H1 (cell line): Measurements from ENCODE around the gene VAV2. TPM values are rescaled to one million over a fixed set of nuclear protein-coding genes. Genes with fewer than 3 reads are reported as not detected.

Experiments used
- CTCF ChIA-PET: fragments of 300-600 bp; sonication (Branson Sonifier 250); formaldehyde crosslinking; loops from one replicate; lab custom pipeline; 2021; ENCODE audit not compliant: partially characterized antibody; lab: Charles Lee
- POLR2A ChIA-PET: fragments of 300-600 bp; sonication (Branson Sonifier 250); formaldehyde crosslinking; loops from one replicate; lab custom pipeline; 2021; ENCODE audit warnings: inconsistent platforms; ENCODE audit not compliant: partially characterized antibody; lab: Charles Lee
- DNase-seq, 2 experiments: peaks; one replicate each; pipeline versions ENCODE4 v3.0.0 to v3.0.0-alpha.2; 2010 to 2022; ENCODE audit warnings: low spot score in 2 of 2, low read depth in 1 of 2, mixed read lengths in 1 of 2
- FAIRE-seq: peaks from 2 replicates; lab custom pipeline; 2011; peaks lifted over from hg19 to GRCh38; lab: Jason Lieb, UNC
- H2AFZ ChIP-seq: 2 replicates; pipeline ENCODE4 v1.8.1; 2012; ENCODE audit warnings: low read length, inconsistent platforms
- H2AK5ac ChIP-seq: 2 replicates; pipeline ENCODE4 v1.6.1; 2013; ENCODE audit warnings: low read depth, low read length
- H2BK120ac ChIP-seq: replicated peaks from 2 replicates; pipeline ENCODE3; 2013; ENCODE audit warnings: low read depth, low read length, inconsistent platforms
- H2BK12ac ChIP-seq: 2 replicates; pipeline ENCODE4 v1.6.1; 2013; ENCODE audit warnings: low read depth, low read length
- H2BK15ac ChIP-seq: 2 replicates; pipeline ENCODE4 v1.6.1; 2013; ENCODE audit warnings: low read length
- H2BK20ac ChIP-seq: 2 replicates; pipeline ENCODE4 v1.6.1; 2013; ENCODE audit warnings: low read length
- H2BK5ac ChIP-seq: 2 replicates; pipeline ENCODE4 v1.6.1; 2013; ENCODE audit warnings: low read depth, low read length
- H3K14ac ChIP-seq: 2 replicates; pipeline ENCODE4 v1.6.1; 2013; ENCODE audit warnings: inconsistent platforms; ENCODE audit not compliant: insufficient read length
- H3K18ac ChIP-seq: 2 replicates; pipeline ENCODE4 v1.6.1; 2013; ENCODE audit warnings: low read length; ENCODE audit errors: extremely low read depth
- H3K23ac ChIP-seq: 2 replicates; pipeline ENCODE4 v1.6.1; 2013; ENCODE audit warnings: inconsistent platforms; ENCODE audit not compliant: insufficient read length
- H3K23me2 ChIP-seq: 2 replicates; pipeline ENCODE4 v1.6.1; 2013; ENCODE audit warnings: low read depth, low read length
- H3K27ac ChIP-seq: 2 replicates; pipeline ENCODE4 v1.6.1; 2011; ENCODE audit warnings: low read depth, low read length, inconsistent platforms
- H3K27me3 ChIP-seq, 4 experiments: replicated peaks in 1 of 4; 1 replicate in 1 of 4; 2 replicates in 3 of 4; pipeline versions ENCODE4 v1.6.1 to v1.8.1; 2011 to 2013; ENCODE audit warnings: low read length in 3 of 4, mild to moderate bottlenecking in 3 of 4, inconsistent platforms in 2 of 4, mixed read lengths in 2 of 4, moderate library complexity in 1 of 4; ENCODE audit not compliant: control insufficient read depth in 3 of 4, insufficient read depth in 3 of 4; ENCODE audit errors: extremely low read depth in 1 of 4
- H3K36me3 ChIP-seq, 4 experiments: 2 replicates each; pipeline versions ENCODE4 v1.6.1 to v1.8.1; 2011 to 2013; ENCODE audit warnings: mild to moderate bottlenecking in 4 of 4, low read length in 3 of 4, moderate library complexity in 2 of 4, control low read depth in 1 of 4, inconsistent platforms in 1 of 4; ENCODE audit not compliant: insufficient read depth in 4 of 4, control insufficient read depth in 2 of 4
- H3K4ac ChIP-seq: replicated peaks from 2 replicates; pipeline ENCODE3; 2013; ENCODE audit warnings: low read length, low read depth, mixed read lengths, inconsistent platforms; ENCODE audit not compliant: insufficient read length
- H3K4me1 ChIP-seq, 4 experiments: replicated peaks in 1 of 4; 1 replicate in 1 of 4; 2 replicates in 3 of 4; pipeline versions ENCODE4 v1.6.1 to v1.8.1; 2011 to 2013; ENCODE audit warnings: low read length in 3 of 4, inconsistent platforms in 2 of 4, mixed read lengths in 1 of 4; ENCODE audit not compliant: insufficient read depth in 4 of 4, control insufficient read depth in 3 of 4
- H3K4me2 ChIP-seq, 2 experiments: 2 replicates each; pipeline versions ENCODE4 v1.6.1 to v1.8.1; 2011 to 2013; ENCODE audit warnings: low read depth in 2 of 2, low read length in 2 of 2, control low read depth in 1 of 2, inconsistent platforms in 1 of 2, mild to moderate bottlenecking in 1 of 2; ENCODE audit not compliant: insufficient read depth in 1 of 2
- H3K4me3 ChIP-seq, 4 experiments: fragments of 200-600, 300-600 bp in 1 of 4; sonication (generic), shearing (Covaris generic), sonication (Bioruptor Twin) in 1 of 4; 2 replicates each; pipeline versions ENCODE4 v1.5.1 to v1.8.1; 2011 to 2016; ENCODE audit warnings: low read length in 4 of 4, low read depth in 3 of 4, control low read depth in 2 of 4, inconsistent platforms in 2 of 4, mild to moderate bottlenecking in 2 of 4, mixed read lengths in 1 of 4, moderate library complexity in 1 of 4; ENCODE audit not compliant: insufficient read depth in 2 of 4; ENCODE audit errors: extremely low read depth in 1 of 4
- H3K56ac ChIP-seq: replicated peaks from 2 replicates; pipeline ENCODE3; 2013; ENCODE audit warnings: low read depth, mild to moderate bottlenecking, mixed read lengths, low read length, inconsistent platforms; ENCODE audit not compliant: insufficient read length
- H3K79me1 ChIP-seq: 2 replicates; pipeline ENCODE4 v1.6.1; 2013; ENCODE audit warnings: low read depth, low read length, control low read depth
- H3K79me2 ChIP-seq, 2 experiments: 2 replicates each; pipeline versions ENCODE4 v1.6.1 to v1.8.1; 2012 to 2013; ENCODE audit warnings: low read length in 2 of 2, mild to moderate bottlenecking in 2 of 2, inconsistent platforms in 1 of 2; ENCODE audit not compliant: insufficient read depth in 2 of 2, control insufficient read depth in 1 of 2
- H3K9ac ChIP-seq, 4 experiments: replicated peaks in 1 of 4; 1 replicate in 1 of 4; 2 replicates in 3 of 4; pipeline versions ENCODE4 v1.6.1 to v1.8.1; 2011 to 2013; ENCODE audit warnings: low read depth in 3 of 4, low read length in 3 of 4, control low read depth in 2 of 4, mild to moderate bottlenecking in 2 of 4, moderate library complexity in 2 of 4, inconsistent platforms in 1 of 4; ENCODE audit errors: extremely low read depth in 1 of 4
- H3K9me3 ChIP-seq, 2 experiments: 2 replicates each; pipeline versions ENCODE4 v1.6.1 to v1.8.1; 2012 to 2013; ENCODE audit warnings: mild to moderate bottlenecking in 2 of 2, moderate library complexity in 2 of 2, control low read depth in 1 of 2, inconsistent platforms in 1 of 2, low read depth in 1 of 2, low read length in 1 of 2, mixed read lengths in 1 of 2; ENCODE audit not compliant: insufficient read depth in 2 of 2
- H4K20me1 ChIP-seq, 2 experiments: replicated peaks in 1 of 2; 2 replicates each; pipeline versions ENCODE3 to v1.8.1; 2011 to 2013; ENCODE audit warnings: inconsistent platforms in 2 of 2, low read length in 2 of 2, mild to moderate bottlenecking in 1 of 2; ENCODE audit not compliant: insufficient read depth in 2 of 2, control insufficient read depth in 1 of 2
- H4K5ac ChIP-seq: 2 replicates; pipeline ENCODE4 v1.6.1; 2013; ENCODE audit warnings: low read length, low read depth, mixed read lengths, inconsistent platforms; ENCODE audit not compliant: insufficient read length
- H4K8ac ChIP-seq: 2 replicates; pipeline ENCODE4 v1.8.0; 2013; ENCODE audit warnings: mild to moderate bottlenecking, moderate library complexity, low read length, inconsistent platforms; ENCODE audit not compliant: insufficient read depth; ENCODE audit errors: extremely low read depth
- H4K91ac ChIP-seq: replicated peaks from 2 replicates; pipeline ENCODE3; 2013; ENCODE audit warnings: low read length, mixed read lengths, inconsistent platforms; ENCODE audit not compliant: insufficient read length
- BRCA1 ChIP-seq: IDR thresholded peaks from 2 replicates; pipeline ENCODE4 v1.6.1; 2012; ENCODE audit warnings: low read depth, low read length, improper control_type of control experiment
- CEBPB ChIP-seq: IDR thresholded peaks from 2 replicates; pipeline ENCODE4 v1.6.1; 2012; ENCODE audit warnings: low read depth, low read length
- CHD2 ChIP-seq: IDR thresholded peaks from 2 replicates; pipeline ENCODE4 v1.6.1; 2012; ENCODE audit warnings: low read length, improper control_type of control experiment
- CREB1 ChIP-seq: IDR thresholded peaks from 2 replicates; pipeline ENCODE4 v1.6.1; 2012; ENCODE audit warnings: inconsistent platforms
- EZH2 ChIP-seq: fragments of 200-600 bp; sonication (generic); IDR thresholded peaks from 2 replicates; pipeline ENCODE4 v1.7.1; 2012; ENCODE audit warnings: low read depth, mild to moderate bottlenecking, moderate library complexity, low read length, inconsistent platforms; ENCODE audit not compliant: severe bottlenecking
- KDM5A ChIP-seq: fragments of 200-600 bp; IDR thresholded peaks from 2 replicates; pipeline ENCODE4 v1.7.1; 2012; ENCODE audit warnings: mild to moderate bottlenecking, low read length, inconsistent platforms, mixed read lengths
- NANOG ChIP-seq: IDR thresholded peaks from 2 replicates; pipeline ENCODE4 v1.6.1; 2011; ENCODE audit warnings: low read length, low read depth, mild to moderate bottlenecking, inconsistent platforms; ENCODE audit not compliant: insufficient read depth, poor library complexity, severe bottlenecking
- POLR2AphosphoS5 ChIP-seq: IDR thresholded peaks from 2 replicates; pipeline ENCODE4 v1.6.1; 2011; ENCODE audit warnings: low read depth, low read length
- RAD21 ChIP-seq, 2 experiments: IDR thresholded peaks in 1 of 2; conservative IDR thresholded peaks in 1 of 2; 2 replicates each; pipeline ENCODE4 v1.6.1; 2011; ENCODE audit warnings: low read depth in 2 of 2, low read length in 2 of 2, improper control_type of control experiment in 1 of 2, inconsistent platforms in 1 of 2, mild to moderate bottlenecking in 1 of 2, moderate library complexity in 1 of 2
- SP2 ChIP-seq: IDR thresholded peaks from 2 replicates; pipeline ENCODE4 v1.6.1; 2012; ENCODE audit warnings: mild to moderate bottlenecking, low read length, inconsistent platforms
- TAF1 ChIP-seq: IDR thresholded peaks from 2 replicates; pipeline ENCODE4 v1.6.1; 2011; ENCODE audit warnings: mild to moderate bottlenecking, low read depth, low read length
- ZNF274 ChIP-seq: IDR thresholded peaks from 2 replicates; pipeline ENCODE4 v1.7.0; 2012; ENCODE audit warnings: low read length, borderline replicate concordance; ENCODE audit errors: extremely low read depth
- WGBS, 2 experiments: shearing (Covaris generic) in 1 of 2; methylation state at CpG; one replicate each; pipeline versions ENCODE4 v1.1.6 to v1.1.7; 2013 to 2015; ENCODE audit warnings: low lambda C conversion rate in 2 of 2, mixed read lengths in 2 of 2, inconsistent platforms in 1 of 2, low coverage in 1 of 2, missing lambda C conversion rate in 1 of 2; ENCODE audit not compliant: insufficient replicate concordance in 2 of 2, insufficient coverage in 1 of 2, insufficient read length in 1 of 2; ENCODE audit errors: extremely low coverage in 1 of 2, missing lambda C conversion rate in 1 of 2; 5-methylcytosine and 5-hydroxymethylcytosine counted together
- polyA plus RNA-seq, 7 experiments: library from polyadenylated mRNA; depleted of rRNA in 3 of 7; stranded (reverse) in 5 of 7; unstranded in 2 of 7; fragments of >200 nt in 5 of 7; fragments of 200-250 nt in 2 of 7; gene quantifications; 1 replicate in 5 of 7; 2 replicates in 1 of 7; 4 replicates in 1 of 7; pipeline versions ENCODE4 v1.2.1 to v1.2.3, GENCODE V29; 2011 to 2013; ENCODE audit warnings: missing spikeins in 2 of 7, mixed read lengths in 2 of 7
- total RNA-seq: library from RNA; stranded (reverse); fragmentation: NEBNext Ultra II Directional; extraction: Animal tissue kit (Norgen Biotek cat#: 25700); gene quantifications from 2 replicates; pipeline ENCODE4 v1.2.1, GENCODE V29; 2021

VAV2 gene
- total and polyA plus RNA-seq, 2 of the 8 experiments (the other 6 are each of a cell fraction or from before 2014, with no cell fraction given): 13.6 to 37.6 TPM

DNA sequence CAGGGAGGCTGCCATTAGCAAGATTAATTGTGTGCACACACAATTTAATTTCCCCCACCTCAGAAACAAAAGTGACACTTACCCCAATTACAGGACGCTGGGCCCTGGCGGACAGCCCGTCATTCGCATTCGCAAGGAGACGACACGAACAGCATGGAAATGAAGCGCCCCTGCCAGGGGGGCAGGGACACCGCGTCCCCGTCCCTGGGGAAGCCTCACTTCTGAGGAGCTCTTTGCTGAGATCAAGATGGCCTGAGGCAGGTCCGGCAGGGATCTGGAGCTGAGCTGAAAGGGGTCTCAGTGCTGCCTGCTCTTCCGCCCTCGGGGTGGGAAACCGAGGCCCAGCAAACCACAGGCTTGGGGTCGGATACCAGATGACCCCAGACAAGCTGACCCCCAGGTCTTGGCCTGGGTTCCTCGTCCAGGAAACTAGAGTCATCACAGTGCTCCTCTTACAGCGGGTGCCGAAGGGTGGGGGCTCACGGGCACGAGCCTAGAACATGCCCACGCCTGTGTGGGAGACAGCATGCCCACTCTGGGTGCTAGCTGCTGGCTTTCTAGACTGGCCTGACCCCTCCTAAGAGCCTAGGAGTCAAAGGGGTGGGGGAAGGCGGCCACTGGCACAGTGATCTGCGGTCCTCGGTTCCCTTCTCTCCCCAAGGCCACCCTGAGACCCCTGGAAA lies 103.2 kb downstream of the VAV2 start:
- H3K9me3 ChIP-seq: no peaks in the 10 kb centered on the region
- FAIRE-seq: no peak
- no peak overlapping the region for H2AFZ ChIP-seq
- peak overlapping the region; percentile 32; the same call in 1 of the 2 replicates for H2BK15ac ChIP-seq
- no peak overlapping the region for H3K14ac ChIP-seq
- H2BK12ac ChIP-seq: no peak overlapping the region; the same call in 1 of the 2 replicates
- peak overlapping the region; percentile 14; the same call in 1 of the 2 replicates for H3K27ac ChIP-seq
- H3K79me2 ChIP-seq: peaks cover 0 to 41% of the 10 kb centered on the region in 2 experiments; a peak in 2 of 4 replicates
- no peak overlapping the region for H4K8ac ChIP-seq
- H3K36me3 ChIP-seq: no peaks in the 10 kb centered on the region
- no peak overlapping the region for H2BK20ac ChIP-seq
- H3K23ac ChIP-seq: no peak overlapping the region
- H3K23me2 ChIP-seq: no peaks in the 10 kb centered on the region; the same call in 1 of the 2 replicates
- H3K4me3 ChIP-seq: no peak overlapping the region
- WGBS, 2 experiments: 81% methylated on average over 21 of the region's 25 CpGs; no CpG with 5 or more reads in 1 of the 2 experiments
- peak overlapping the region; percentile 13 for H4K5ac ChIP-seq
- no peaks in the 10 kb centered on the region for H4K20me1 ChIP-seq
- no peak overlapping the region for H3K4me2 ChIP-seq
- peak overlapping the region; percentile 97 for H2BK5ac ChIP-seq
- H3K18ac ChIP-seq: peak overlapping the region; percentile 83
- peak overlapping the region; percentile 46 for H4K91ac ChIP-seq
- H3K4me1 ChIP-seq: peaks cover 0 to 47% (median 22%) of the 10 kb centered on the region in 4 experiments; a peak in 6 of 7 replicates
- H3K27me3 ChIP-seq: no peaks in the 10 kb centered on the region
- H3K79me1 ChIP-seq: peaks cover 10% of the 10 kb centered on the region
- DNase-seq: peak in 1 of 2 experiments; percentile 41
- H2BK120ac ChIP-seq: no peak overlapping the region
- no peak overlapping the region for H3K4ac ChIP-seq
- H3K9ac ChIP-seq: no peak overlapping the region
- H2AK5ac ChIP-seq: 0 out of 2 replicates have a peak overlapping the region, but pooled peaks have one; percentile 60
- ChIA-PET CTCF (interaction anchor here (0.5 to 3.0 kb wide), 8 partner anchors 8 to 128 kb away, joined by 3 to 20 read pairs (median 4); no protein-coding TSS in a partner anchor), POLR2A (interaction anchor here (0.7 to 1.1 kb wide), 2 partner anchors 176 to 273 kb away, joined by 3 read pairs; no protein-coding TSS in a partner anchor)
- H3K56ac ChIP-seq: no peak overlapping the region
- no peak for TF ChIP-seq RAD21 (IDR thresholded peaks at IDR 0.05 in 1 of 2, conservative IDR thresholded peaks at IDR 0.05 in 1 of 2; ENCODE audit: low read depth in 2 of 2, low read length in 2 of 2)
- TF ChIP-seq CHD2: no peak
- TF ChIP-seq ZNF274: no peak
- no peak for TF ChIP-seq KDM5A
- TF ChIP-seq BRCA1: no peak
- TF ChIP-seq NANOG: no peak
- TF ChIP-seq TAF1: no peak
- no peak for TF ChIP-seq CEBPB
- no peak for TF ChIP-seq POLR2AphosphoS5
- TF ChIP-seq SP2: no peak
- TF ChIP-seq CREB1: no peak
- no peak for TF ChIP-seq EZH2
